Measurements from ENCODE around the gene MSH3.

Gene MSH3

GRCh38 chr5:80654391-80655230 is at the start of gene MSH3, which contains the start of gene DHFR:
TSS of gene MSH3 (plus strand) at chr5:80654652. CDS start at chr5:80654728, 76 bp downstream.
TSS of gene DHFR (minus strand) at chr5:80654983. CDS start at chr5:80654489, 494 bp downstream.
- DNase-seq (ENCODE audit: low spot score): peak; percentile 89

- no peak for DNase-seq (ENCODE audit: low spot score)
Measured at GRCh38 chr5:80607343-80607742, 47.1 kb upstream of the MSH3 start.

- DNase-seq (ENCODE audit: low spot score): no peak
Measured at GRCh38 chr5:80607832-80608231, 46.6 kb upstream of the MSH3 start.

- no peak for DNase-seq (ENCODE audit: low spot score)
Measured at GRCh38 chr5:80608731-80609130, 45.7 kb upstream of the MSH3 start.

- no peak for DNase-seq (ENCODE audit: low spot score)
Measured at GRCh38 chr5:80609692-80610091, 44.8 kb upstream of the MSH3 start.

- DNase-seq (ENCODE audit: low spot score): no peak
Measured at GRCh38 chr5:80615266-80615914, 39.1 kb upstream of the MSH3 start.

GRCh38 chr5:80618438-80618837 is 36.0 kb upstream of the MSH3 start:
- DNase-seq (ENCODE audit: low spot score): no peak

GRCh38 chr5:80619086-80619485 is 35.4 kb upstream of the MSH3 start:
- no peak for DNase-seq (ENCODE audit: low spot score)

- DNase-seq (ENCODE audit: low spot score): no peak
Measured at GRCh38 chr5:80620211-80620610, 34.2 kb upstream of the MSH3 start.

GRCh38 chr5:80622756-80623155 is 31.7 kb upstream of the MSH3 start:
- DNase-seq (ENCODE audit: low spot score): no peak

- DNase-seq (ENCODE audit: low spot score): no peak
Measured at GRCh38 chr5:80623999-80624398, 30.5 kb upstream of the MSH3 start.

- DNase-seq (ENCODE audit: low spot score): no peak
Measured at GRCh38 chr5:80625230-80625629, 29.2 kb upstream of the MSH3 start.

GRCh38 chr5:80629281-80629680 is 25.2 kb upstream of the MSH3 start:
- DNase-seq (ENCODE audit: low spot score): no peak

GRCh38 chr5:80631278-80632259 is 22.9 kb upstream of the MSH3 start:
- no peak for DNase-seq (ENCODE audit: low spot score)

GRCh38 chr5:80632700-80633099 is 21.8 kb upstream of the MSH3 start:
- no peak for DNase-seq (ENCODE audit: low spot score)

- no peak for DNase-seq (ENCODE audit: low spot score)
Measured at GRCh38 chr5:80634193-80634592, 20.3 kb upstream of the MSH3 start.

- DNase-seq (ENCODE audit: low spot score): no peak
Measured at GRCh38 chr5:80641353-80641752, 13.1 kb upstream of the MSH3 start.

- DNase-seq (ENCODE audit: low spot score): no peak
Measured at GRCh38 chr5:80644900-80645299, 9.6 kb upstream of the MSH3 start.

GRCh38 chr5:80646926-80647325 is 7.5 kb upstream of the MSH3 start:
- DNase-seq (ENCODE audit: low spot score): no peak

GRCh38 chr5:80653502-80653901 is 950 bp upstream of the MSH3 start:
- no peak for DNase-seq (ENCODE audit: low spot score)

- DNase-seq (ENCODE audit: low spot score): no peak
Measured at GRCh38 chr5:80654054-80654390, 430 bp upstream of the MSH3 start.

GRCh38 chr5:80655231-80655774 is 851 bp downstream of the MSH3 start:
- DNase-seq (ENCODE audit: low spot score): no peak
